GM21619 (cell line): Measurements from ENCODE around the gene ARRB1.

Source experiments
- ATAC-seq: cut with Tn5 transposase; IDR thresholded peaks from one replicate; pipeline ENCODE4 v1.9.1; 2021; ENCODE audit not compliant: unreplicated experiment

The ARRB1 gene

GRCh38 chr11:75261902-75262361 lies 89.5 kb downstream of the ARRB1 start:
- no peak for ATAC-seq

GRCh38 chr11:75260396-75261170 lies 90.9 kb downstream of the ARRB1 start:
- no peak for ATAC-seq

GRCh38 chr11:75254326-75254725 lies 97.1 kb downstream of the ARRB1 start:
- ATAC-seq, result no peak

GRCh38 chr11:75249704-75250103 lies 101.8 kb downstream of the ARRB1 start:
- ATAC-seq, result no peak

- ATAC-seq, result no peak
Measured at GRCh38 chr11:75248924-75249256, 102.6 kb downstream of the ARRB1 start.

- no peak for ATAC-seq
Measured at GRCh38 chr11:75246671-75247350, 104.7 kb downstream of the ARRB1 start.

GRCh38 chr11:75246006-75246670 lies 105.3 kb downstream of the ARRB1 start:
- no peak for ATAC-seq

GRCh38 chr11:75245356-75246005 lies 106.0 kb downstream of the ARRB1 start:
- ATAC-seq, result no peak

- ATAC-seq, result no peak
Measured at GRCh38 chr11:75244052-75244814, 107.2 kb downstream of the ARRB1 start.

- no peak for ATAC-seq
Measured at GRCh38 chr11:75242722-75243600, 108.5 kb downstream of the ARRB1 start.

- peak; percentile 20 for ATAC-seq
Measured at GRCh38 chr11:75241906-75242644, 109.4 kb downstream of the ARRB1 start.

GRCh38 chr11:75241036-75241905 lies 110.2 kb downstream of the ARRB1 start:
- peak; percentile 92 for ATAC-seq

GRCh38 chr11:75240311-75241035 lies 111.0 kb downstream of the ARRB1 start, which contains the start of gene TPBGL:
Gene TPBGL, plus strand, starts transcription at chr11:75240774. Its CDS starts 276 bp downstream, at chr11:75241050.
- no peak for ATAC-seq

- ATAC-seq, result no peak
Measured at GRCh38 chr11:75239531-75240290, 111.8 kb downstream of the ARRB1 start.

- no peak for ATAC-seq
Measured at GRCh38 chr11:75238595-75239440, 112.6 kb downstream of the ARRB1 start.

- ATAC-seq, result no peak
Measured at GRCh38 chr11:75237050-75237449, 114.4 kb downstream of the ARRB1 start.
